DND-41 (cell line): Measurements from ENCODE around the gene RGS5.

Source experiments
- ATAC-seq: fragments of 200-7000 bp; cut with Tn5 transposase; 3 replicates; pipeline ENCODE4 v1.9.1; 2021; ENCODE audit warnings: low read depth; ENCODE audit not compliant: insufficient read depth
- DNase-seq: peaks from one replicate; pipeline ENCODE4 v3.0.0-alpha.2; 2020
- H2AFZ ChIP-seq: 2 replicates; pipeline ENCODE4 v1.6.0; 2012; ENCODE audit warnings: low read depth, low read length
- H3K27ac ChIP-seq: 2 replicates; pipeline ENCODE4 v1.5.1; 2012; ENCODE audit warnings: low read length, inconsistent platforms
- H3K27me3 ChIP-seq: fragments of 200-600 bp; sonication (generic); 2 replicates; pipeline ENCODE4 v1.6.0; 2012; ENCODE audit warnings: low read length, mild to moderate bottlenecking, inconsistent platforms; ENCODE audit not compliant: insufficient read depth, poor library complexity
- H3K36me3 ChIP-seq: 2 replicates; pipeline ENCODE4 v1.5.1; 2012; ENCODE audit warnings: low read length, inconsistent platforms; ENCODE audit not compliant: insufficient read depth
- H3K4me1 ChIP-seq: 2 replicates; pipeline ENCODE4 v1.5.1; 2012; ENCODE audit warnings: mild to moderate bottlenecking, low read length; ENCODE audit not compliant: insufficient read depth
- H3K4me2 ChIP-seq: 2 replicates; pipeline ENCODE4 v1.6.0; 2012; ENCODE audit warnings: mild to moderate bottlenecking, moderate library complexity, low read length, inconsistent platforms; ENCODE audit not compliant: insufficient read depth
- H3K4me3 ChIP-seq, 2 experiments: fragments of 200-600 bp in 1 of 2; shearing (Covaris generic) in 1 of 2; 2 replicates each; pipeline ENCODE4 v1.5.1; 2012 to 2016; ENCODE audit warnings: inconsistent platforms in 2 of 2, low read length in 2 of 2, mild to moderate bottlenecking in 2 of 2, low read depth in 1 of 2, moderate library complexity in 1 of 2
- H3K79me2 ChIP-seq: 2 replicates; pipeline ENCODE4 v1.6.0; 2012; ENCODE audit warnings: low read length, inconsistent platforms; ENCODE audit not compliant: insufficient read depth
- H3K9ac ChIP-seq: 2 replicates; pipeline ENCODE4 v1.6.0; 2012; ENCODE audit warnings: low read depth, mild to moderate bottlenecking, inconsistent platforms, low read length, moderate library complexity
- H3K9me3 ChIP-seq: 2 replicates; pipeline ENCODE4 v1.5.1; 2012; ENCODE audit warnings: low read length, moderate library complexity, mild to moderate bottlenecking, inconsistent platforms; ENCODE audit not compliant: insufficient read depth, severe bottlenecking
- H4K20me1 ChIP-seq: 2 replicates; pipeline ENCODE4 v1.6.0; 2012; ENCODE audit warnings: low read length; ENCODE audit not compliant: insufficient read depth
- EZH2 ChIP-seq: IDR thresholded peaks from 3 replicates; pipeline ENCODE4 v1.6.1; 2012; ENCODE audit warnings: borderline replicate concordance, low read depth, mild to moderate bottlenecking, moderate library complexity, low read length, inconsistent platforms; ENCODE audit not compliant: severe bottlenecking
- TF ChIP-seq, protein P1 (sequence below): IDR thresholded peaks from 2 replicates; pipeline ENCODE4 v1.5.1; 2012; ENCODE audit warnings: borderline replicate concordance, low read length, moderate library complexity, mild to moderate bottlenecking; ENCODE audit not compliant: poor library complexity, severe bottlenecking; ENCODE audit errors: extremely low read depth

The RGS5 gene

DNA sequence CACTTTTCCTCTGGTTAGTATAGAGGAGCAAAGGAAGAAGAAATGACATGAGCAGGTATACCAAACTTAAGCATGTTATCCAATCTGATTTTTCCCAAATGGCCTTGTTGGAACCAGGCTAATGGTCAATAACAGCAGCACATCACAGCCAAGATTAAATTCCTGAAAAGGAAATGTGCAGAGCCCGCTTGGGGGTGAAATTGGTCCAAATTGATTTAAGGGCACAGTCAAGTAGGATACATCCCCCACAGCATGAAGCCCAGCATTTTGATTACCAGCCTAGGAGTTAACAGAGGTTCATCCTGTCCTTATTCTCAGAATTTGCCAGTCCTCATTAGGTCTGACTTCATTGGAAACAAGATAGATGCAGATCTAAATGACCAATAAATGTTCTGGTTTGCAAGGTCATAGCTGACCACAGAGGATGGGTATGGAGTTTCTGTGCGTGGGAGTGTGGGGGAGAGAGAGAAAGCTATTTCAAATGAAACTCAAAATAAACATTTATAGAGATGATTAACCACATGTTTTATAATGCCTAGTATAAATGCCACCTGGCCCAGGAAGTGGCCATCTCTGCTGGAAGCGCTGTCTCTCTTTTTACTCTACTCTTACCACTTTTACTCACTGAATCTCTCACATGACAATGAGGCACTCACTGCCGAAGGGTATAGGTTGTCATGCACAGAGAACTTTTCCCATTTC is 38.7 kb downstream of the RGS5 start:
- DNase-seq: no peak
- H3K4me1 ChIP-seq: no peaks in the 10 kb centered on the region

DNA sequence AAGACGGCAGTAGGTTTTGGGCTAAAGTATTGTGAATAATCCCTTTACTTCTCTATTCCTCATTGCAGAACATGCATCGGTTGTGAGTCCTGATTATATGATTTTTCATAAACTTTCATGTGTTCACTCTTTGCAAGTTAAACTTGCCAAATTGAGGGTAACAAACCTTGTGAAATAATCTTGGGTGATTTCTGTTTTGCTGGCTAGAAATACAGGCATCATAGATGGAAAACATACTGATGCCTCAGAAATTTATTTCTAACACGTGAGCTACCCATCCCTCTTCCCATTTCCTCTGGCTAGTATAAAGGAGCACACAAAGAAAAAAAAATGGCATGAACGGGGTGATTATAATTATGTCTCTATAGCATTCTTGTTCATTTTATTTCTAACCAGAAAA is 39.6 kb downstream of the RGS5 start:
- peaks cover 3% of the 10 kb centered on the region for H3K9me3 ChIP-seq
- TF ChIP-seq EZH2: no peak
- DNase-seq: no peak
- no peaks in the 10 kb centered on the region for H3K36me3 ChIP-seq
- no peaks in the 10 kb centered on the region for H3K79me2 ChIP-seq
- H3K4me2 ChIP-seq: no peak overlapping the region
- no peak for ATAC-seq
- H3K27ac ChIP-seq: no peak overlapping the region
- no peaks in the 10 kb centered on the region for H4K20me1 ChIP-seq
- H3K9ac ChIP-seq: no peak overlapping the region
- no peak overlapping the region for H2AFZ ChIP-seq
- H3K4me3 ChIP-seq: no peak overlapping the region
- no peaks in the 10 kb centered on the region for H3K27me3 ChIP-seq
- H3K4me1 ChIP-seq: no peaks in the 10 kb centered on the region

More for the DNA sequence above, 38.7 kb downstream of the RGS5 start:
- Histone ChIP-seq H3K79me2 (no peaks in the 10 kb centered on the region), H2AFZ (no peak overlapping the region), H4K20me1 (no peaks in the 10 kb centered on the region), H3K27me3 (no peaks in the 10 kb centered on the region), H3K4me3 (no peak overlapping the region), H3K27ac (no peak overlapping the region), H3K9me3 (no peaks in the 10 kb centered on the region), H3K4me2 (no peak overlapping the region), H3K9ac (no peak overlapping the region), H3K36me3 (no peaks in the 10 kb centered on the region)
- ATAC-seq: no peak
- TF ChIP-seq, protein P1, sequence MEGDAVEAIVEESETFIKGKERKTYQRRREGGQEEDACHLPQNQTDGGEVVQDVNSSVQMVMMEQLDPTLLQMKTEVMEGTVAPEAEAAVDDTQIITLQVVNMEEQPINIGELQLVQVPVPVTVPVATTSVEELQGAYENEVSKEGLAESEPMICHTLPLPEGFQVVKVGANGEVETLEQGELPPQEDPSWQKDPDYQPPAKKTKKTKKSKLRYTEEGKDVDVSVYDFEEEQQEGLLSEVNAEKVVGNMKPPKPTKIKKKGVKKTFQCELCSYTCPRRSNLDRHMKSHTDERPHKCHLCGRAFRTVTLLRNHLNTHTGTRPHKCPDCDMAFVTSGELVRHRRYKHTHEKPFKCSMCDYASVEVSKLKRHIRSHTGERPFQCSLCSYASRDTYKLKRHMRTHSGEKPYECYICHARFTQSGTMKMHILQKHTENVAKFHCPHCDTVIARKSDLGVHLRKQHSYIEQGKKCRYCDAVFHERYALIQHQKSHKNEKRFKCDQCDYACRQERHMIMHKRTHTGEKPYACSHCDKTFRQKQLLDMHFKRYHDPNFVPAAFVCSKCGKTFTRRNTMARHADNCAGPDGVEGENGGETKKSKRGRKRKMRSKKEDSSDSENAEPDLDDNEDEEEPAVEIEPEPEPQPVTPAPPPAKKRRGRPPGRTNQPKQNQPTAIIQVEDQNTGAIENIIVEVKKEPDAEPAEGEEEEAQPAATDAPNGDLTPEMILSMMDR: no peak
- no peak for TF ChIP-seq EZH2

DNA sequence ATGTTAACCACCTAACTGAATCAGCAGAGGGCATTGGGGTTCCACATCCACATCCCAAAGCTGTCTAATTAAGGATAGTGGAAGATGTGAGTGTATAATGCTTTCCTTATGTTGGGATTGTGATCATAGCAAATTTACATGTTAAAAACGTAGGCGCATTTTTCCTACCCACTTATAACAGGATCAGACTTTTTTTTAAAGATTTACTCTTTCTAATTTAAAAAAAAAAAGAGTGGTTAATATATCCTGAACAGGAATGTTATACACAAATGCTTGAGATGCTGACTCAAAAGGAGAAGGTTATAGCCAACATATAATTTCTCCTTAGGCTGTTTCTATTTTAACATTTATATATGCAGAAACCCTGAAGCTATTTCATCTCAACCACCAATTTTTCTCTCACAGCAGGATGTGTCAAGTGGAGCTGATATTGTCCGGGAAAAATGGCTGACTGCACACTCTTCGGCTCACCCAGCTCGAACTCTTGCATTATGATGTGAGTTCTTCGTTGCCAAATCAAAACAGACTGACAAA is 40.3 kb downstream of the RGS5 start:
- H4K20me1 ChIP-seq: no peaks in the 10 kb centered on the region
- H3K79me2 ChIP-seq: no peaks in the 10 kb centered on the region
- no peak overlapping the region for H3K27ac ChIP-seq
- H3K36me3 ChIP-seq: no peaks in the 10 kb centered on the region
- no peak overlapping the region for H3K4me2 ChIP-seq
- no peak overlapping the region for H3K9ac ChIP-seq
- no peak for TF ChIP-seq EZH2
- TF ChIP-seq, protein P1: no peak
- no peaks in the 10 kb centered on the region for H3K27me3 ChIP-seq
- ATAC-seq: no peak
- H3K4me3 ChIP-seq: no peak overlapping the region
- H2AFZ ChIP-seq: no peak overlapping the region
- H3K4me1 ChIP-seq: no peaks in the 10 kb centered on the region
- DNase-seq: no peak
- peaks cover 4% of the 10 kb centered on the region for H3K9me3 ChIP-seq

DNA sequence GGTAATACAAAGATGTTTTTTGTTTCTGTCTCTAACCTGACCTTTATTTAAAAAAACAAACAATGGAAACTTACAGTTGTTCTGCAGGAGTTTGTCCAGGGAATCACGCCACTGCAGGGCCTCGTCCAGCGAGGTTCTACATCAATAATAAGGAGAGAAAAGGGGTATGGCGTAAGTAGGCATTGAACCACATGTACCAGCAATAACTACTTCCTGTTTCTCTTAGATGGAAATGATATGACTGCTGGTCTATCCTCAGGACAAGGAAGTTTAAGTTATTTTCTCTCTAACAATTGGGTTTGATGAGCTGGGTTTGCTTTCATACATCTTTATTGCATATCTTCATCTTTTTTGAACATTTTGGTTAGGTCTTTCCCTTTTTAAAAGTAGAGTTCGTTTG is 40.9 kb downstream of the RGS5 start:
- no peaks in the 10 kb centered on the region for H4K20me1 ChIP-seq
- no peaks in the 10 kb centered on the region for H3K36me3 ChIP-seq
- H3K4me1 ChIP-seq: no peaks in the 10 kb centered on the region
- DNase-seq: no peak
- H3K9me3 ChIP-seq: peaks cover 4% of the 10 kb centered on the region
- H3K27me3 ChIP-seq: no peaks in the 10 kb centered on the region
- no peak overlapping the region for H3K27ac ChIP-seq
- H3K4me3 ChIP-seq: no peak overlapping the region
- TF ChIP-seq, protein P1: no peak
- no peak for TF ChIP-seq EZH2
- no peaks in the 10 kb centered on the region for H3K79me2 ChIP-seq
- no peak overlapping the region for H3K9ac ChIP-seq
- H2AFZ ChIP-seq: no peak overlapping the region
- ATAC-seq: no peak
- H3K4me2 ChIP-seq: no peak overlapping the region
